Parathyroid adenoma (tissue), 2 donors: ENCODE results near the gene S100A9.

ENCODE experiments used
- H2AFZ ChIP-seq: fragments of 300-600 bp; sonication (generic); one replicate; pipeline ENCODE4 v1.7.0; 2017; ENCODE audit warnings: antibody characterized with exemption, mild to moderate bottlenecking
- H3K27ac ChIP-seq: fragments of 300-600 bp; sonication (generic); one replicate; pipeline ENCODE4 v1.7.0; 2017
- H3K27me3 ChIP-seq: fragments of 300-600 bp; sonication (generic); one replicate; pipeline ENCODE4 v1.7.0; 2017; ENCODE audit warnings: low read length; ENCODE audit not compliant: control insufficient read depth, insufficient read depth
- H3K36me3 ChIP-seq: fragments of 300-600 bp; sonication (generic); one replicate; pipeline ENCODE4 v1.7.0; 2017; ENCODE audit warnings: low read length; ENCODE audit not compliant: control insufficient read depth, insufficient read depth
- H3K4me1 ChIP-seq: fragments of 300-600 bp; sonication (generic); one replicate; pipeline ENCODE4 v1.7.0; 2017; ENCODE audit warnings: control low read depth
- H3K4me2 ChIP-seq: fragments of 300-600 bp; sonication (generic); one replicate; pipeline ENCODE4 v1.7.0; 2017; ENCODE audit warnings: low read length
- H3K4me3 ChIP-seq: fragments of 300-600 bp; sonication (generic); one replicate; pipeline ENCODE4 v1.7.0; 2017; ENCODE audit warnings: low read depth, low read length
- H3K79me2 ChIP-seq: fragments of 300-600 bp; sonication (generic); one replicate; pipeline ENCODE4 v1.7.0; 2017; ENCODE audit warnings: control low read depth
- H3K9ac ChIP-seq: fragments of 300-600 bp; sonication (generic); one replicate; pipeline ENCODE4 v1.7.0; 2017; ENCODE audit warnings: mild to moderate bottlenecking
- H3K9me3 ChIP-seq: fragments of 300-600 bp; sonication (generic); one replicate; pipeline ENCODE4 v1.7.0; 2017; ENCODE audit warnings: low read length; ENCODE audit not compliant: control insufficient read depth
- CTCF ChIP-seq: fragments of 300-600 bp; sonication (generic); IDR thresholded peaks from one replicate; pipeline ENCODE4 v1.7.0; 2017; ENCODE audit warnings: antibody characterized with exemption, mild to moderate bottlenecking
- donor health status: primary hyperparathyroidism.

The S100A9 gene

GRCh38 chr1:153347856-153348255 is 9.8 kb upstream of the S100A9 start:
- Histone ChIP-seq H3K79me2 (no peaks in the 10 kb centered on the region), H3K27me3 (no peaks in the 10 kb centered on the region), H3K4me2 (no peak overlapping the region), H3K36me3 (no peaks in the 10 kb centered on the region), H3K9me3 (no peaks in the 10 kb centered on the region), H2AFZ (no peak overlapping the region), H3K4me3 (no peak overlapping the region), H3K4me1 (no peaks in the 10 kb centered on the region), H3K27ac (no peak overlapping the region), H3K9ac (no peak overlapping the region)
- no peak for TF ChIP-seq CTCF

DNA sequence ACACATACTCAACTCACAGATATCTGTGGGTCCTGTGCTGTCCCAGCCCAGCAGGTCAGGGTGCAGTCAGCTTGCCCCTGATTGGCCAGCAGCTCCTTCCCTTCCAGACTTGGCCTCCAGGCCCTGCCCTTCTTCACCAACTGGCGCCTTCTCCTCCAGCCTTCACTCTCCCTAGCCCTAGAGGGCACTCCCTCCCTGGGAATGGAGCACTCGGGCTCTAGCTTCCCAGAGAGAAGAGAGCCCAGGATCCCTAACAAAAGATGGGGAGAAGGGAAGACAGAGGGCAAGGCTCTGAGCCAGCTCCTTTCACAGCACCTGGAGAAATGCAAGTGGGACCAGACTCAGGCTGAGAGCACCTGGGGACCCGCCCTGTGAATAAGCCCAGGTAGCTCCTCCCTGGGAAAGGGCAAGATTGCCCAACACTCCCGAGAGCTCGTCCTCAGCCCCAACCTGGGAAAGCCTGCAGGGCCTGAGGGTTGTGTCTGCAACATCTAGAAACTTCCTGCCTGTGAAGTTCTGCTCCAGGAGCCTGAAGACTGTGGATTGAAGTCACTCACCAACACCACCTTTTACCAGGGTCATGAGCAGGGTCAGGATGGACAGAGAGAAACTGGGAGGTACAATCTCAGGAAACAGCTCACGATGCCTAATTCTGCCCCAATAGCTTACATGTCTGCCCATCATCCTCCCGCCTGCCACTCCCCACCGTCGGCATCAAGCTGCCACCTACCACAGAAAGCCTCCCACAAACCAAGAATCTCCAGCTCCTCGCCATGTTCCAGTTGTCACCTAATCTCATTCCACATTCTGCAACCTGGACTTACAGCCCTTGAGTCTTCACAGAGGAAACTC is 8.9 kb upstream of the S100A9 start, which contains the start of gene PGLYRP4:
TSS of gene PGLYRP4 (minus strand) at position 331 of the 852 bp plus-strand sequence. CDS start 909 bp downstream, outside the sequence.
- H2AFZ ChIP-seq = no peak within 1 kb of the TSS
- no peaks in the 10 kb centered on the region for H3K36me3 ChIP-seq
- H3K4me1 ChIP-seq = no peaks in the 10 kb centered on the region
- TF ChIP-seq CTCF = no peak
- no peaks in the 10 kb centered on the region for H3K79me2 ChIP-seq
- H3K9me3 ChIP-seq = no peaks in the 10 kb centered on the region
- H3K27ac ChIP-seq = no peak within 1 kb of the TSS
- no peak within 1 kb of the TSS for H3K4me3 ChIP-seq
- no peak within 1 kb of the TSS for H3K4me2 ChIP-seq
- no peaks in the 10 kb centered on the region for H3K27me3 ChIP-seq
- H3K9ac ChIP-seq = no peak within 1 kb of the TSS

GRCh38 chr1:153349363-153350320 is 8.0 kb upstream of the S100A9 start:
- Histone ChIP-seq H3K27ac (no peak overlapping the region), H3K4me1 (no peaks in the 10 kb centered on the region), H2AFZ (no peak overlapping the region), H3K79me2 (no peaks in the 10 kb centered on the region), H3K27me3 (no peaks in the 10 kb centered on the region), H3K9me3 (no peaks in the 10 kb centered on the region), H3K9ac (no peak overlapping the region), H3K4me3 (no peak overlapping the region), H3K4me2 (no peak overlapping the region), H3K36me3 (no peaks in the 10 kb centered on the region)
- no peak for TF ChIP-seq CTCF

- no peaks in the 10 kb centered on the region for H3K4me1 ChIP-seq
- no peak for TF ChIP-seq CTCF
- no peak overlapping the region for H3K9ac ChIP-seq
Observed at GRCh38 chr1:153350321-153350957, 7.2 kb upstream of the S100A9 start.

More at GRCh38 chr1:153350321-153350957, 7.2 kb upstream of the S100A9 start:
- no peaks in the 10 kb centered on the region for H3K79me2 ChIP-seq
- H3K4me2 ChIP-seq = no peak overlapping the region
- no peaks in the 10 kb centered on the region for H3K36me3 ChIP-seq
- H3K27ac ChIP-seq = no peak overlapping the region
- no peaks in the 10 kb centered on the region for H3K27me3 ChIP-seq
- no peak overlapping the region for H3K4me3 ChIP-seq
- no peak overlapping the region for H2AFZ ChIP-seq
- H3K9me3 ChIP-seq = no peaks in the 10 kb centered on the region
